Lower leg skin (tissue), 3 donors: Measurements from ENCODE around the gene VWCE.

Experiments used
- POLR2A ChIP-seq, 2 donors: fragments of 450-650 bp; IDR thresholded peaks; one replicate each; pipeline ENCODE4 v1.6.1; 2016 to 2017; ENCODE audit warnings: antibody characterized with exemption in 2 of 2, mild to moderate bottlenecking in 1 of 2, moderate library complexity in 1 of 2
- TF ChIP-seq, protein P1 (sequence below), 3 donors: fragments of 450-650 bp; IDR thresholded peaks; one replicate each; pipeline ENCODE4 v1.5.1; 2016; ENCODE audit warnings: antibody characterized with exemption in 3 of 3, mild to moderate bottlenecking in 3 of 3, moderate library complexity in 2 of 3

DNA sequence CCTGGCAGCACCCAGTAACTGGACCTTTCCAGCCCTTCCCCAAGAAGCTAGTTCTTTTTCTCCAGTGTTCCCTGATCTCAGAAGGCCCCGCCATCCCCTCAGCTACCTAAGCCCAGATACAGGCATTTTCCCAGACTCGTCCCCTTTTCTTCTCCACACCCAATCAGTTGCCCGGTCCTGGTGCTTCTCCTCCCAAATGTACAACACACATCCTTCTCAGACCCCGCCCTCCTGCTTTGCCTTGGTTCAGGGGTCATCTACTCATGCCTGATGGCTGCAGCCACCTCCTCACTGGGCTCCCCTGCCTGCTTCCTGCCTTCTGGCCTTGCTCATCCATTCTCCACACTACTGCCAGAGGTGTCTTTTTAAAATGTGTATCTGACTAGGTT, 44.4 kb upstream of the VWCE start:
- TF ChIP-seq, protein P1, sequence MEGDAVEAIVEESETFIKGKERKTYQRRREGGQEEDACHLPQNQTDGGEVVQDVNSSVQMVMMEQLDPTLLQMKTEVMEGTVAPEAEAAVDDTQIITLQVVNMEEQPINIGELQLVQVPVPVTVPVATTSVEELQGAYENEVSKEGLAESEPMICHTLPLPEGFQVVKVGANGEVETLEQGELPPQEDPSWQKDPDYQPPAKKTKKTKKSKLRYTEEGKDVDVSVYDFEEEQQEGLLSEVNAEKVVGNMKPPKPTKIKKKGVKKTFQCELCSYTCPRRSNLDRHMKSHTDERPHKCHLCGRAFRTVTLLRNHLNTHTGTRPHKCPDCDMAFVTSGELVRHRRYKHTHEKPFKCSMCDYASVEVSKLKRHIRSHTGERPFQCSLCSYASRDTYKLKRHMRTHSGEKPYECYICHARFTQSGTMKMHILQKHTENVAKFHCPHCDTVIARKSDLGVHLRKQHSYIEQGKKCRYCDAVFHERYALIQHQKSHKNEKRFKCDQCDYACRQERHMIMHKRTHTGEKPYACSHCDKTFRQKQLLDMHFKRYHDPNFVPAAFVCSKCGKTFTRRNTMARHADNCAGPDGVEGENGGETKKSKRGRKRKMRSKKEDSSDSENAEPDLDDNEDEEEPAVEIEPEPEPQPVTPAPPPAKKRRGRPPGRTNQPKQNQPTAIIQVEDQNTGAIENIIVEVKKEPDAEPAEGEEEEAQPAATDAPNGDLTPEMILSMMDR (IDR thresholded peaks at IDR 0.05) = no peak
- no peak for TF ChIP-seq POLR2A (IDR thresholded peaks at IDR 0.05)
